NOMO-1 treated with dmso at 0.1 percent for 144 hours (cell line): ENCODE data around the gene MAN1A2.
"Not testable (repeated sequence)": the region's sequence is repeated elsewhere in the genome, so short reads cannot be mapped to it uniquely, and the experiment has no call there.

ENCODE experiments used
- DNase-seq: peaks from one replicate; lab custom pipeline; 2025; ENCODE audit not compliant: unreplicated experiment; lab: John Stamatoyannopoulos, UW

Gene MAN1A2

DNA sequence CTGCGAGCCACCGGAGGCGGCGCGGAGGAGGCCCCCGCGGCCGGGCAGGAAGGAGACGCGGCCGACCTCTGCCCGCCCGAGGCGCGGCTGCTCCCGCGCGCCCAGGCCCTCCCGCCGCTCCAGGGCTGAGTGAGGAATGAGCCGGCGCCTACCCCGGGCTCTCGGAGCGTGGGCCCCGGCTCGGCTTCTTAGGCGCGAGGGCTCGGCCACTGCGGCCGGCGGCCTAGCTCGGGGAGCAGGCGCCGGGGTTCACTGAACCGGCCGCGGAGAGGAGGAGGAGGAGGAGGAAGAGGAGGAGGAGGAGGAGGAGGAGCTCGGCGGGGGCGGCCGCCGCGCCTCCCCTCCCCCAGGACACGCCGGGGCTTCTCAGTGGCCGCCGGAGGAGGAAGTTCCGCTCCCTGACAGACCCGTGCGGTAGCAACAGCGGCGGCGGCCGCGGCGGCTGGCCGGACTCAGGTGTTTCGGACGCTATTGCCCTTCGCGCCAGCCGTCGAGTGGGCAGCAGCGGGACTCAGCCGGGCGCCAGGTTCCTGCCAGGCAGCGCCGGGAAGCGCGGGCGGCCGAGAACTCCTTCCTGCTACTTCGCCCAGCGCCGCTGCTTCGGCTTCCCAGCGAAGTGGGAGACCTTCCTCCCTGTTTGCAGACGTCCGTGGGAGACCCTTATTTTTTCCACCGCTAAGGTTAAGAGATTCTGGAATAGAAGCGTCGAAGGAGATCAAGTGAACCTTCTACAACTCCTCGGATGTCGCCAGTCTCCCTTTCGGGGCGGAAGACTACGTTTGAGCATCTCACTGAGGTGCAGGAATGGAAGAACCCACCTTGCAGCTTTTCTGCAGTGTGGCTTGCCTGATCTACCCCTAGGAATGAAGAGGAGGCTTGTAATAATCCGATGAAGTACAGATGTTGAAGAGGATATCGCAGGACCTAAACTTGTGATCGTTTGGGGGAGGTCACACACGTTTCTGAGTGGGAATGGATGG lies at the start of gene MAN1A2:
TSS of gene MAN1A2 (plus strand) at position 404 of the 980 bp plus-strand sequence. CDS start 735 bp downstream, outside the sequence.
- peak; percentile 72 for DNase-seq

DNA sequence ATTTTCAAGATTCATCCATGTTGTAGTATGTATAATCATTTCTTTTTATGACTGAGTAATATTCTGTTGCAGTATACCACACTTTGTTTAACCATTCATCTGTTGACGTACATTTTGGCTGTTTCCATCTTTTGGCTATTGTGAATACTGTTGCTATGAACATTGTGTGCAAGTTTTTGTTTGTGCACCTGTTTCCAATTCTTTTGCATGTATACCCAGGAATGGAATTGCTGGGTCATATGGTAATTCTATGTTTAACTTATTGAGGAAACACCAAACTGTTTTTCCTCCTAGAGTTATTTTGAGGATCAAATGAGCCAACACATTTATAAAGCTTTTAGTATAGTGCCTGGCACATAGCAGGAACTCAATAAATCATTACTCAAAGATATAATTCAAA lies 49.2 kb upstream of the MAN1A2 start:
- no peak for DNase-seq

DNA sequence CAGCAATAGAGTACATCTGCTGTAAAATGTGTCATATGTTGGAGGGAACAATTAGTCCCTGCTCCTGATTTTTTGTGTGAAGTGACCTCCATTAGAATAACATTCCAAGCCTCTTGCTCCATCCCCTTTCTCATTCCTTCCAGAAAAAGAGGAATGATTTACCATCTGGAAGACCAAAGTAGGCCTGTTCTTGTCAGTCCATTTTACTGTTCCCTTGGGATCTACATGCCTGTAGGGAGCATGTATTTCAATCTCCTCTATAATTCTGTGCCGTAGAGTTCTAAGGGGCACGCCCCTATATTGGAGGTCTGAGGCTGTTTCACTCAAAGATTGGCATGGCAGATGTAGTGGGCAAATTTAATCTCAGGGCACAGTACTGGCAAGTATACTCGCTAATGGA lies 48.8 kb upstream of the MAN1A2 start:
- no peak for DNase-seq

DNA sequence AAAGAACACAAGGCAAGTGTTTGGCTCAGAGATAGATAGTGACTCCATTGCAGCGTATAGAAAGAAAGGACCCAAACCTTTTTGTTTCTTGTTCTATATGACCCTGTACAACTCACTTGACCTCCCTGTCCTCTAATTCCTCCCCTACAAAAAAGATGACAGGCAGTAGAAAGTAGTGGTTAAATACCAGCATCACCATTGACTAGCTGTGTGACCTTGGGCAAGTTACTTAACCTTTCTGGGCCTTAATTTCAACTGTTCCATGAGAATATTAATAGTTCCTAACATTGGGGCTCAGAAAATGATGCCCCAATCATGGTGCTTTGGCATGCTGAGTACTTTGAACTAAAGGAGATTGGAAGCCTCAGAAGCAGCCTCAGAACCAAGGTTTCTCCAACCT lies 46.7 kb upstream of the MAN1A2 start:
- DNase-seq: no peak

DNA sequence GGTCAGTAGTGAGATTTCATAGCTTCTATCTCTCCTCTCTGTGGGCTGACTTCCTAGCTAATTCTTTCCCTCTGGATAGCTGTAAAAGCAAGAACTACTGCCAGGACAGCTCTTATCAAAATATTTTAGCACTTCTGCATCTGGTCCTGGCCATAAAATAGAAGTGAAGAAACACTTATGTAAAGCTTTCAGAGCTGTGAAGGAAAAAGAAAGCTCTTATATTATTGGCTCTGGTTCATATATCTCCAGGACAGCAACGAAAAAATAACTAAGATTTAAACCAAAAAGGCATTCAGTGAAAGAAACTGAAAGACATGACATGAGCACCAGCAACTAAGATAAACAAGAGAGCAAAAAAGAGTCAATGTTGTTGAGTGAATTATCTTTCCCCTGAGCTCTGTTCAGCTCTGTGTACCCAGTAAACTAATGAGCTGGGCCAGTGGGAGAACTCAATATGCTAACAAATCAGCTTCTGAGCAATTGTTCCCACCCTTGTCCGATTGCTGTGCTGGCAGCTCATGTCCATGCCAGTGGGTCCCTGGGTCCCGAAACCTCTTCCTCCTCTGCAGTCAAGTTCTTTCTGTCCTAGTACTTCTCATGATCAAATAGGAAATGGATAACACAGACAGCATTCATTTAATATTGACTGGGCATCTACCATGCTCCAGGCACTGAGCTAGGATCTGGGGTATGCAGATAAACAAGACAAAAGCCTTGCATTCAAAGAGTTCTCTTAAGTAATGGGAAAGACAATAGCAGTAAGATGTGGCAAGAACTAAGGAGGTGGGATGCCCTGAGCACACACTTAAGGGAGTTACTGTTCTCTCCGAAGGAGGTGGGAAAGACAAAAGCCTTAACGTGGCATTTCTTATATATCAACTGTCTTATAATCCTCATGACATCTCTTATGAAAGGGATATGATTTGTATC lies 45.3 kb upstream of the MAN1A2 start:
- DNase-seq: no peak

DNA sequence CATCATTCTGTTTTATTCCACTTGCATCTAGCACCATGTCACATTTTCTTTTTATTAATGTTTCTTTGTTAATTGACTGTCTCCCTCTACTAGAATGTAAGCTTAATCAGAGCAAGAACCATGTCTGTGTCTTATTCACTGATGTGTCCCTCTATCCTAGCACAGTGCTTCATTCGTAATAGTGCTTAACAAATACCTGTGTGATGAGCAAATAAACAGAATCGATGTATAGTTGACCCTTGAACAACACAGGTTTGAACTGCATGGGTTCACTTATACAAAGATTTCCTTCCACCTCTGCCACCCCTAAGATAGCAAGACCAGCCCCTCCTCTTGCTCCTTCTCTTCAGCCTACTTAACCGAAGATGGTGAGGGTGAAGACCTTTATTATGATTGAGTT lies 42.9 kb upstream of the MAN1A2 start:
- no peak for DNase-seq

DNA sequence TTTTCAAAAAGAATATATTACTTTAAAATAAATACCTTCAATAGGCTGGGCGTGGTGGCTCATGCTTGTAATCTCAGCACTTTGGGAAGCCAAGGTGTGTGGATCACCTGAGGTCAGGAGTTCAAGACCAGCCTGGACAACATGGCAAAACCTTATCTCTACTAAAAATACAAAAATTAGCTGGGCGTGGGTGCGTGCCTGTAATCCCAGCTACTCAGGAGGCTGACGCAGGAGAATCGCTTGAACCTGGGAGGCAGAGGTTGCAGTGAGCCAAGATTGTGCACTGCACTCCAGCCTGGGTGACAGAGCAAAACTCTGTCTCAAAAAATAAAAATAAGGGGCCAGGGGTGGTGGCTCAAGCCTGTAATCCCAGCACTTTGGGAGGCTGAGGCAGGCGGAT lies 41.2 kb upstream of the MAN1A2 start:
- not testable (repeated sequence) for DNase-seq

DNA sequence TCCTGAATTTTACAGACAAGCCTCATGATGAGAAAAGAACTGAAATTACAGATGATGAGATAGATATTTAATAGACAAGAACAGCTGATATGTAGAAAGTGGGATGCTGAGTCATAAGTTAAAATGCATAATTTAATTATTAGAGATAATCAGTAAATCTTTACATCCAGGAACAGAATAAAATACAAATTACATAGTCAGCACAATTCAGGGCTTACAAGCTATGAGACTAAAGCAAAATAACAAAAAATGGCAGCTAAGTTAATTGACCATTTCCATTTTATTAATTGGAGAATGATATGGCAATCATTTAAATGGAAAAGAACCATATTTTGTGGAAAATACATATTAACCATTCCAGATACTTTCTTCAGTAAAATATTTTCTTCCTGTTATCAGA lies 40.2 kb upstream of the MAN1A2 start:
- no peak for DNase-seq

DNA sequence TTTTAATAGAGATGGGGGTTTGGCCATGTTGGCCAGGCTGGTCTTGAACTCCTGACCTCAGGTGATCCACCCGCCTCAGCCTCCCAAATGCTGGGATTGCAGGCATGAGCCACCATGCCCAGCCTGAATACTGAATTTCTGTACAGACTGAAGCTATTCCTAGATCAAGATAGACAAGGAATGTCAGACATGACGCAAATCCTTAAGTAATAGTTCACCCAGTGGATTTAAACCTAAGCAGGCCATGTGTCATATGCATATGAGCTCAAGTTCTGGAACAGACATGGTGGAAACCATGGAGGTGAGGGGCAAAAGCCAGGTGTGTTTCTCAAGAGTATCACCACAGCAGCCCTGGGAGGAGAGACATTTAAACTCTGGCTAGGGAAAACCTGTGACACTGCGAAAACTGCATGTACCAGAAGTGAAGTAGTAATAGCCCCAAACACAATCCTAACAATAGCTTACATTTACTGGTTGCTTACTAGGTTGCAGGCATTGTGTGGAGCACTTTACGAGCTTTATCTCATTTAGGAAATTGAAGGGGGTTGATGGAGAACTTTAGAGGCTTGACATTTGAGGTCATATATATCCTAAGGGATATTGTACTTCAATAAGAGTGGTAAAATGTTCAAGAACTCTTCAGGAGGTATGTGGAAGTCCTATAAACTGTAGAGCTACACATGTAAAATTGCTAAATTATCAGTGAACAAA lies 31.7 kb upstream of the MAN1A2 start:
- DNase-seq: no peak

DNA sequence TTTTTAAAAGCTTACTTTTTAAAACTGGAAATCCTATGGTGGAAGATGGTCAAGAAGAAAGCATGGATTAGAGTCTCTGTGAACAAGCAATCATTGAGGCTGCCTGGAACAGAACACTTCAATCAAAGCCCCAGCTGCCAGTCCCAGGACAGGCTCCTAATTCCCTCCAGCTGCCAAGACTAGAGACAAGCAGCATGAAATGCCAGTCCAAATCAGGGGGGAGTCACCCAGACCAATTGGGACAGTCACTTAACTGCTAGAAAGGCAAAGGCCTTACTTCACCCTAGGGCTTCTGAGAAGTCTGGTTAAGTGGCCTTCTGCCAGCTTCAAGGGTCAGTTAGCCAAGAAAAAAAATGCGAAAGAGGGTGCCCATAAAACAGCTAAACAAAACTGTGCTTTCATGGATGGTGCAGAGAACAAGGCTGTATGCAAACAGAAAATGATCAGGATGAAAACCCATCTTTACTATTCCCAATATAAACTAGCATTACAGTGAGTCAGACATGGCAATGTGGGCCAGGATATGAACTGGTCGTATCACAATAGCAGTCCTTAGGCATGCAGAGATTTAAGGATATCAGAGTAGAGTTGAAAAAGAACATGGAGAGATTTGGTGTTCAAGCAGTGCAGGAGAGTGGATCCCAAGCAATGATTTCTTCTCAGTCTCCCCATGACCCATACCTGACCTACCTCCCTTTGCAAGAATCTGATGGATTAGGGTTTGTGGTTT lies 31.0 kb upstream of the MAN1A2 start:
- DNase-seq: no peak

DNA sequence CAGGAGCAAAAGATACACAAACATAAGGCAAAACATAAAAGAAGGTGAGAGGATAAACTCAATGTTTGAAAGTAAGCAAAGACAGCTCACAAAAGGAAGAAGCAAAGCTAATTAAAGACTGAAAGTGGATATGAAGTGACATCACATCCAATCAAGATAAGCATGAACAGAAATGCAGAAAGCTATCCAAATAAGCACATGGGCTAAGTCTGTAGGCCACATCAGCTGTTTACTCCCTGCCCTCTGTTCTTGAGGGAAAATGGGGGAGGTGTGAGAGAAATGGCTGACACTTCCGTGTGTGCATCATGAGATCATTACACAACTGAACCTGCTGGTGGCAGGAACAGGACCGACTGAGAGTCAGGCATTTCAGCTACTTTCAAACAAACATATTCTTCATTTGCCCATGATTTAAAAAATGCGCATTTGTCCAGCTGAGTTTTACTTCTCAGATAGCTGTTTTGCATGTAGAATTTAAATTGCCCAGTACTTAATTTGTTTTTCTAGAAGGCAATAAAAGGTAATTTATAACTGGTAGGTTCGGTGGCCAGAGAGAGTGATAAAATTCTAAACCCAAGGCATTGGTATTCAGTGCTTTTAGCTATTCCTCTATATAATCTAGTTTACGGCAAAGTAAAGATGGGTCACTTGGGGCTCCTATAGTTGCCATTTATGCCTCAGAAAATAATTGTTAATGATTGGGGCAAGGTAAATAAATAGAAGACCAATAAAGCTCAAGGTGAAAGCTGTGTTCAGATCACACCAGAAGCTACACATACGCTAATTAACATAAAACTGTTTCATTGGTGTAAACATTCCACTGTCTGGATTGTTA lies 27.2 kb upstream of the MAN1A2 start:
- no peak for DNase-seq

DNA sequence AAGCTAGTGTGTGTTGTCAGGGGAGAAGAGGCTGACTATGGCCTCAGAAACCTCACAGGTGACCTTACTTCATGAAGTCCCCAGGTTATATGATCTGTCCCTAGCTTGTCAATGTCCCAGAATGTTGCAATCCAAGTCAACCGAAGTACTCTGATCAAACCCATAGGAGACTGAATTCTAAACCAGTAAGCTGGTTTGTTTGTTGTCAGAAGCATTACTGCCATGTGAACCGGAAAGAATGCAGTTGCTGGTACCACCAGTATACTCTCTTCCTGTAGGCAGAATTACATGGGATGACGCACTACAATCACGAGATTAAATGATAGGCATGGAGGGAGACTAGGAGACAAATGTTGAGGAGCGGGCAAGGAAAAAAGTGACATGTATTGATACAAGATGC lies 26.1 kb upstream of the MAN1A2 start:
- no peak for DNase-seq

DNA sequence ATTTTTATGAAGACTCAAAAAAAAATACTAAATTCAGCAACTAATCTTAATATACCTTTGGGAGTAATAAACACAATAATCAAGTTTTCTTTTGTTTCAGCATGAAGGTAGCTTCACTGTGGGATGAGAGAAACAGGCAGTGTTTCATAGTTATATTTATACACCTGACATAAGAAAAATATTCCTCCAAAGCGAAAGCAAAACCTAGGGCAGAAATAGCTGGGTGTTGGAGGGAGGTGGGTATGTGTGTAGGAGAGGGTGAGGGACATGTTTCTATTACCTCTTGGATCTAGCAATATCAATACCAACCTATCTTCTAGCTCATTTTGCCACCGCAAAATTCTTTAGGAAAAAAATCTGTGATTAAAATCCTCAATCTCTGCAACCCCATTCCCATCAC lies 24.9 kb upstream of the MAN1A2 start:
- no peak for DNase-seq

DNA sequence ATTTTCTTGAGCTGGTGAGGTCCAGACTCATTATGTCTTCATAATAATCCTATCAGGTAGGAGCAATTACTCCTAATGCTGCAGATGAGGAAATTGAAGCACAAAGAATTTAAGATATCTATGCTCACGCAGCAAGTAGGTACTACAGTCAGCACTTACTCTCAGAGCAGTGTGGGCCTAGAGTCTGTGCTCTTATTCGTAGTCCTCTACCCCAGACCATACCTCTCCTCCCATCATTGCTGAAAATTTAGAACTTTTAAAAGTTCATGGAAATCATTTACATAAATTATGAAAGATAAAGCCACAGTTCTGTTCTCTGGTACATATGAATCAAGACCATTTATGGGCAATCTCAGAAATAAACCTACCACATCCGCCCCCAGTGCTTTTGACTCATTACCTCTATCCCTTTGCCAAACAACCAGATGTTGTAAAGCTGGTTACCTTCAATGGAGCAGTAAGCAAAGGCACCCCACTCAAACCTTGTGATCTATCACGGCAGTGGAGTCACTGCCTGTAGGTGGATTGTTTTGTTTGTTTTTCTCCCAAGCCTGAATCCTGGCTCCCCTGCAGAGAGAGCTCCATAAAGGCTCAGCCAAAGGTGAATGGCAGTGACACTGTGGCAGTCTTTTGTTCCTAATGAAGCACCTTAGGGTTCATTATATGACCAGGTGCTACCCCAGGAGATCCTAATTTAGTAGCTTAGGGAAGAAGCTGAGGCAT lies 20.9 kb upstream of the MAN1A2 start:
- no peak for DNase-seq

DNA sequence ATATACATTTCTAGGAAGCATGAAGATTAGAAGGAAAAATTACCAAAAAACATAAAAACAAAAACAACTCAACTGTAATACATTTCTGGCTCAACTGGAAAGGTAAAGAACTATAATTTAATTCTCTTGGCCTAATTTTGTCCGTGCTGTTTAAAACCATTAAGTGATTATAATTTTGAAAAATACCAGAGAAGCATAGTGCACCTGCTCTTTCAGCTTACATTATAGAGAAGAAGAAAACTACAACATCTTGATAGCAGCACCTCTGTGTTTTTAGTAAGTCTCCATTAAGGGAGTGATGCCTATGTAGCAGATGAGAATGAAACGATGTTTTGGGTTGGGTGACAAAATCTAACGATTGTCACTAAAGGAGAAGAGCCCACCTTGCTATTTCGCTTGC lies 19.3 kb upstream of the MAN1A2 start:
- no peak for DNase-seq

DNA sequence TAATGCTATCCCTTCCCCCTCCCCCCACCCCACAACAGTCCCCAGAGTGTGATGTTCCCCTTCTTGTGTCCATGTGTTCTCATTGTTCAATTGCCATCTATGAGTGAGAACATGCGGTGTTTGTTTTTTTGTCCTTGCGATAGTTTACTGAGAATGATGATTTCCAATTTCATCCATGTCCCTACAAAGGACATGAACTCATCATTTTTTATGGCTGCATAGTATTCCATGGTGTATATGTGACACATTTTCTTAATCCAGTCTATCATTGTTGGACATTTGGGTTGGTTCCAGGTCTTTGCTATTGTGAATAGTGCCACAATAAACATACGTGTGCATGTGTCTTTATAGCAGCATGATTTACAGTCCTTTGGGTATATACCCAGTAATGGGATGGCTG lies 14.6 kb upstream of the MAN1A2 start:
- not testable (repeated sequence) for DNase-seq

DNA sequence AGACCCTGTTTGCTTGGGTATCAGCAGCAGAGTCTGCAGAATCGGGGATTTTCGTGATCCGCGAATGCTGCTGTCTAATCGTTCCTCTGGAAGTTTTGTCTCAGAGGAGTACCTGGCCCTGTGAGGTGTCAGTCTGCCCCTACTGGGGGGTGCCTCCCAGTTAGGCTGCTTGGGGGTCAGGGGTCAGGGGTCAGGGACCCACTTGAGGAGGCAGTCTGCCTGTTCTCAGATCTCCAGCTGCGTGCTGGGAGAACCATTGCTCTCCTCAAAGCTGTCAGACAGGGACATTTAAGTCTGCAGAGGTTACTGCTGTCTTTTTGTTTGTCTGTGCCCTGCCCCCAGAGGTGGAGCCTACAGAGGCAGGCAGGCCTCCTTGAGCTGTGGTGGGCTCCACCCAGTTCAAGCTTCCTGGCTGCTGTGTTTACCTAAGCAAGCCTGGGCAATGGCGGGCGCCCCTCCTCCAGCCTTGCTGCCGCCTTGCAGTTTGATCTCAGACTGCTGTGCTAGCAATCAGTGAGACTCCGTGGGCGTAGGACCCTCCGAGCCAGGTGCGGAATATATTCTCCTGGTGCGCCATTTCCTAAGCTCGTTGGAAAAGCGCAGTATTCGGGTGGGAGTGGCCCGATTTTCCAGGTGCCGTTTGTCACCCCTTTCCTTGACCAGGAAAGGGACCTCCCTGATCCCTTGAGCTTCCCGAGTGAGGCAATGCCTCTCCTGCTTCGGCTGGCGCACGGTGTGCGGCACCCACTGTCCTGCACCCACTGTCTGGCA lies 9.2 kb upstream of the MAN1A2 start:
- DNase-seq: not testable (repeated sequence)

DNA sequence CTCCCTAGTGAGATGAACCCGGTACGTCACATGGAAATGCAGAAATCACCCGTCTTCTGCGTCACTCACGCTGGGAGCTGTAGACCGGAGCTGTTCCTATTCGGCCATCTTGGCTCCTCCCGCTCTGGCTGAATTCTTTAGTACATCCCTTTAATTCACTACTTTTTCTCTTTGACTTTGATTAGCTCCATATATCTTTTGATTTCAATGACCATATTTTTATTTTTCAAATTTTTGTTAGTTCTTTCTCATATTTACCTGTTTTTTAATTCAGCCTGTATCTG lies 8.7 kb upstream of the MAN1A2 start:
- DNase-seq: not testable (repeated sequence)
